Measurements from ENCODE around the gene LRRC41. TPM values are rescaled to one million over a fixed set of nuclear protein-coding genes. Genes with fewer than 3 reads are reported as not detected.
"Not testable (repeated sequence)": the region's sequence is repeated elsewhere in the genome, so short reads cannot be mapped to it uniquely, and the experiment has no call there.

The LRRC41 gene
- total and polyA plus RNA-seq, 7 experiments from 2014 or later: 34.4 to 63.4 (median 40.4) TPM

GRCh38 chr1:46337409-46337808 lies 34.0 kb upstream of the LRRC41 start:
- intact Hi-C loops (cut with micrococcal nuclease); CTCF ChIA-PET; H3K27ac ChIP-seq (ENCODE audit: low read depth, low read length); H3K27ac Mint-ChIP-seq; H3K4me3 Mint-ChIP-seq; H3K27me3 ChIP-seq (ENCODE audit: control insufficient read depth in 2 of 2, insufficient read depth in 2 of 2, low read length in 2 of 2); H3K36me3 Mint-ChIP-seq; H3K27me3 Mint-ChIP-seq; DNase-seq; H3K9me3 Mint-ChIP-seq; H3K4me1 ChIP-seq (ENCODE audit: control insufficient read depth in 2 of 2, insufficient read depth in 2 of 2, low read length in 2 of 2); H3K4me3 ChIP-seq (ENCODE audit: low read length); ATAC-seq; H3K36me3 ChIP-seq (ENCODE audit: control insufficient read depth in 2 of 3, insufficient read depth in 3 of 3, low read length in 3 of 3); POLR2A ChIA-PET; H3K9me3 ChIP-seq (ENCODE audit: control insufficient read depth in 2 of 3, low read length in 3 of 3): not testable (repeated sequence)
- peaks cover 15 to 32% (median 27%) of the 10 kb centered on the region in 7 donors for H3K4me1 Mint-ChIP-seq

- POLR2A ChIA-PET: interaction anchor here (0.6 kb wide), 1 partner anchor 1007 kb away, joined by 3 read pairs; no protein-coding TSS in a partner anchor
- DNase-seq (no peak), ATAC-seq (no peak)
- peaks cover 0 to 2% (median 0%) of the 10 kb centered on the region in 11 donors for H3K9me3 Mint-ChIP-seq
- Histone ChIP-seq H3K4me1 (ENCODE audit: control insufficient read depth in 2 of 2, insufficient read depth in 2 of 2, low read length in 2 of 2) (no peaks in the 10 kb centered on the region), H3K36me3 (ENCODE audit: control insufficient read depth in 2 of 3, insufficient read depth in 3 of 3, low read length in 3 of 3) (no peaks in the 10 kb centered on the region), H3K27ac (ENCODE audit: low read depth, low read length) (no peak overlapping the region), H3K9me3 (ENCODE audit: control insufficient read depth in 2 of 3, low read length in 3 of 3) (no peaks in the 10 kb centered on the region), H3K4me3 (ENCODE audit: low read length) (no peak overlapping the region), H3K27me3 (ENCODE audit: control insufficient read depth in 2 of 2, insufficient read depth in 2 of 2, low read length in 2 of 2) (no peaks in the 10 kb centered on the region)
- peaks cover 0 to 9% (median 7%) of the 10 kb centered on the region in 7 donors for H3K4me1 Mint-ChIP-seq
- H3K27me3 Mint-ChIP-seq: no peaks in the 10 kb centered on the region
- no peaks in the 10 kb centered on the region for H3K36me3 Mint-ChIP-seq
- H3K4me3 Mint-ChIP-seq: no peak overlapping the region
- CTCF ChIA-PET: interaction anchor here (0.6 kb wide), 1 partner anchor 14 kb away, joined by 3 read pairs; no protein-coding TSS in a partner anchor
- no peak overlapping the region for H3K27ac Mint-ChIP-seq
- intact Hi-C loops (cut with micrococcal nuclease): loop anchor here in 1 of 2 donors (2.0 kb wide), 1 partner anchor 14 kb away; no protein-coding TSS in a partner anchor
Measured at GRCh38 chr1:46335081-46335480, 31.7 kb upstream of the LRRC41 start.

- Histone ChIP-seq H3K27ac (ENCODE audit: low read depth, low read length) (no peak overlapping the region), H3K9me3 (ENCODE audit: control insufficient read depth in 2 of 3, low read length in 3 of 3) (no peaks in the 10 kb centered on the region), H3K4me1 (ENCODE audit: control insufficient read depth in 2 of 2, insufficient read depth in 2 of 2, low read length in 2 of 2) (no peaks in the 10 kb centered on the region), H3K4me3 (ENCODE audit: low read length) (no peak overlapping the region), H3K36me3 (ENCODE audit: control insufficient read depth in 2 of 3, insufficient read depth in 3 of 3, low read length in 3 of 3) (no peaks in the 10 kb centered on the region), H3K27me3 (ENCODE audit: control insufficient read depth in 2 of 2, insufficient read depth in 2 of 2, low read length in 2 of 2) (no peaks in the 10 kb centered on the region)
- H3K4me1 Mint-ChIP-seq: peaks cover 0 to 4% (median 3%) of the 10 kb centered on the region in 7 donors
- no peak overlapping the region for H3K4me3 Mint-ChIP-seq
- H3K9me3 Mint-ChIP-seq: no peaks in the 10 kb centered on the region
- ChIA-PET POLR2A (no interaction called here), CTCF (no interaction called here)
- intact Hi-C loops (cut with micrococcal nuclease): loop anchor here in 1 of 2 donors (2.0 kb wide), 1 partner anchor 15 kb away; no protein-coding TSS in a partner anchor
- no peaks in the 10 kb centered on the region for H3K36me3 Mint-ChIP-seq
- no peak for DNase-seq
- H3K27ac Mint-ChIP-seq: peak overlapping the region in 1 of 9 donors; percentile 59
- ATAC-seq: no peak
- H3K27me3 Mint-ChIP-seq: no peaks in the 10 kb centered on the region
Measured at GRCh38 chr1:46334030-46334384, 30.6 kb upstream of the LRRC41 start.

GRCh38 chr1:46333300-46334029 lies 30.0 kb upstream of the LRRC41 start:
- no peaks in the 10 kb centered on the region for H3K9me3 ChIP-seq (ENCODE audit: control insufficient read depth in 2 of 3, low read length in 3 of 3)
- Mint-ChIP-seq H3K27ac (no peak overlapping the region), H3K36me3 (no peaks in the 10 kb centered on the region), H3K27me3 (no peaks in the 10 kb centered on the region), H3K4me1 (no peaks in the 10 kb centered on the region), H3K4me3 (no peak overlapping the region), H3K9me3 (no peaks in the 10 kb centered on the region)
- no peaks in the 10 kb centered on the region for H3K4me1 ChIP-seq (ENCODE audit: control insufficient read depth in 2 of 2, insufficient read depth in 2 of 2, low read length in 2 of 2)
- no peak overlapping the region for H3K27ac ChIP-seq (ENCODE audit: low read depth, low read length)
- intact Hi-C loops (cut with micrococcal nuclease): loop anchor here in 1 of 2 donors (2.0 kb wide), 1 partner anchor 15 kb away; no protein-coding TSS in a partner anchor
- no peaks in the 10 kb centered on the region for H3K27me3 ChIP-seq (ENCODE audit: control insufficient read depth in 2 of 2, insufficient read depth in 2 of 2, low read length in 2 of 2)
- ATAC-seq (peak; percentile 62), DNase-seq (no peak)
- ChIA-PET CTCF (no interaction called here), POLR2A (no interaction called here)
- no peak overlapping the region for H3K4me3 ChIP-seq (ENCODE audit: low read length)
- H3K36me3 ChIP-seq (ENCODE audit: control insufficient read depth in 2 of 3, insufficient read depth in 3 of 3, low read length in 3 of 3): no peaks in the 10 kb centered on the region

GRCh38 chr1:46331786-46332540 lies 28.5 kb upstream of the LRRC41 start:
- H3K27ac Mint-ChIP-seq; H3K36me3 Mint-ChIP-seq; intact Hi-C loops (cut with micrococcal nuclease); H3K9me3 ChIP-seq (ENCODE audit: control insufficient read depth in 2 of 3, low read length in 3 of 3); H3K27ac ChIP-seq (ENCODE audit: low read depth, low read length); H3K4me1 Mint-ChIP-seq; H3K4me3 ChIP-seq (ENCODE audit: low read length); H3K9me3 Mint-ChIP-seq; H3K4me3 Mint-ChIP-seq; POLR2A ChIA-PET; DNase-seq; ATAC-seq; H3K36me3 ChIP-seq (ENCODE audit: control insufficient read depth in 2 of 3, insufficient read depth in 3 of 3, low read length in 3 of 3); CTCF ChIA-PET; H3K4me1 ChIP-seq (ENCODE audit: control insufficient read depth in 2 of 2, insufficient read depth in 2 of 2, low read length in 2 of 2); H3K27me3 ChIP-seq (ENCODE audit: control insufficient read depth in 2 of 2, insufficient read depth in 2 of 2, low read length in 2 of 2); H3K27me3 Mint-ChIP-seq: not testable (repeated sequence)

GRCh38 chr1:46330381-46330780 lies 27.0 kb upstream of the LRRC41 start:
- H3K27me3 ChIP-seq (ENCODE audit: control insufficient read depth in 2 of 2, insufficient read depth in 2 of 2, low read length in 2 of 2); H3K36me3 ChIP-seq (ENCODE audit: control insufficient read depth in 2 of 3, insufficient read depth in 3 of 3, low read length in 3 of 3); POLR2A ChIA-PET; H3K27me3 Mint-ChIP-seq; H3K4me1 ChIP-seq (ENCODE audit: control insufficient read depth in 2 of 2, insufficient read depth in 2 of 2, low read length in 2 of 2); H3K9me3 Mint-ChIP-seq; DNase-seq; ATAC-seq; H3K4me3 ChIP-seq (ENCODE audit: low read length); H3K9me3 ChIP-seq (ENCODE audit: control insufficient read depth in 2 of 3, low read length in 3 of 3); H3K36me3 Mint-ChIP-seq; H3K4me3 Mint-ChIP-seq; CTCF ChIA-PET; intact Hi-C loops (cut with micrococcal nuclease); H3K27ac ChIP-seq (ENCODE audit: low read depth, low read length); H3K27ac Mint-ChIP-seq; H3K4me1 Mint-ChIP-seq: not testable (repeated sequence)

GRCh38 chr1:46329807-46330206 lies 26.4 kb upstream of the LRRC41 start:
- H3K36me3 ChIP-seq (ENCODE audit: control insufficient read depth in 2 of 3, insufficient read depth in 3 of 3, low read length in 3 of 3); H3K27ac Mint-ChIP-seq; H3K9me3 ChIP-seq (ENCODE audit: control insufficient read depth in 2 of 3, low read length in 3 of 3); H3K9me3 Mint-ChIP-seq; H3K27me3 ChIP-seq (ENCODE audit: control insufficient read depth in 2 of 2, insufficient read depth in 2 of 2, low read length in 2 of 2); H3K4me3 ChIP-seq (ENCODE audit: low read length); ATAC-seq; H3K4me1 Mint-ChIP-seq; H3K27me3 Mint-ChIP-seq; H3K4me1 ChIP-seq (ENCODE audit: control insufficient read depth in 2 of 2, insufficient read depth in 2 of 2, low read length in 2 of 2); DNase-seq; H3K36me3 Mint-ChIP-seq; POLR2A ChIA-PET; CTCF ChIA-PET; H3K27ac ChIP-seq (ENCODE audit: low read depth, low read length); intact Hi-C loops (cut with micrococcal nuclease); H3K4me3 Mint-ChIP-seq: not testable (repeated sequence)
